K562 (cell line): ENCODE data around the gene RUVBL2. TPM values are rescaled to one million over a fixed set of nuclear protein-coding genes. Genes with fewer than 3 reads are reported as not detected.

Experiments
- HDAC8 ChIP-seq: fragments of 450-650 bp; IDR thresholded peaks from 2 replicates; pipeline ENCODE4 v1.6.1; 2016; ENCODE audit warnings: mild to moderate bottlenecking, missing genetic modification characterization, moderate library complexity, missing compliant biosample characterization
- HNRNPH1 ChIP-seq: fragments of 200-400 bp; formaldehyde crosslinking; optimal IDR thresholded peaks from 2 replicates; pipeline ENCODE3; 2017; ENCODE audit warnings: low read depth, mild to moderate bottlenecking, low read length, moderate library complexity
- ILK ChIP-seq: fragments of 450-650 bp; IDR thresholded peaks from 2 replicates; pipeline ENCODE4 v1.6.1; 2016; ENCODE audit warnings: missing genetic modification characterization, low read depth, mild to moderate bottlenecking, missing compliant biosample characterization, moderate library complexity, borderline replicate concordance
- REST ChIP-seq, 2 experiments: fragments of 450-650 bp; formaldehyde crosslinking in 1 of 2; IDR thresholded peaks; 2 replicates each; pipeline versions ENCODE4 v1.4.0 to v1.6.1; 2014 to 2020; ENCODE audit warnings: mild to moderate bottlenecking in 2 of 2, borderline replicate concordance in 1 of 2, low read depth in 1 of 2
- TCF7 ChIP-seq: sonication (generic); IDR thresholded peaks from 2 replicates; pipeline ENCODE4 v1.6.1; 2016; ENCODE audit warnings: antibody characterized with exemption, borderline replicate concordance
- THRA ChIP-seq: fragments of 450-650 bp; IDR thresholded peaks from 2 replicates; pipeline ENCODE4 v1.6.1; 2017; ENCODE audit warnings: mild to moderate bottlenecking, moderate library complexity
- ZBTB26 ChIP-seq: fragments of 450-650 bp; formaldehyde crosslinking; IDR thresholded peaks from 2 replicates; pipeline ENCODE4 v1.4.0; 2022; ENCODE audit warnings: missing genetic modification characterization
- ZBTB5 ChIP-seq: fragments of 450-650 bp; IDR thresholded peaks from 2 replicates; pipeline ENCODE4 v1.6.1; 2017; ENCODE audit warnings: antibody characterized with exemption
- polyA plus RNA-seq, 8 experiments: library from polyadenylated mRNA; depleted of rRNA in 4 of 8; stranded (reverse) in 5 of 8; unstranded in 3 of 8; fragments of >200 nt; fragmentation: Nextera tagmentation in 2 of 8; fragmentation: Illumina TruSeq in 1 of 8; extraction: Ambion mirVana in 2 of 8; extraction: Trizol in 1 of 8; gene quantifications; 2 replicates each; pipeline versions ENCODE4 v1.2.1 to v1.2.3, GENCODE V29; 2011 to 2014; ENCODE audit warnings: inconsistent platforms in 1 of 8, missing spikeins in 1 of 8
- total RNA-seq, 7 experiments: library from RNA; depleted of rRNA in 6 of 7; stranded (reverse); fragments of >200 nt in 6 of 7; fragmentation: Illumina TruSeq in 2 of 7; extraction: Trizol in 2 of 7; gene quantifications; 2 replicates each; pipeline versions ENCODE4 v1.2.1 to v1.2.3, GENCODE V29; 2011 to 2021; ENCODE audit warnings: low replicate concordance in 1 of 7

RUVBL2 gene
- total and polyA plus RNA-seq, 9 of the 15 experiments (the other 6 are each of a cell fraction or from before 2014, with no cell fraction given), result 71.4 to 453 (median 237) TPM

GRCh38 chr19:48962029-48962848, 31.4 kb upstream of the RUVBL2 start (continued):
- peak; percentile 8; the same call in 1 of the 2 replicates for TF ChIP-seq REST (IDR thresholded peaks at IDR 0.05; ENCODE audit: borderline replicate concordance)
- no peak; the same call in none of the 2 replicates for TF ChIP-seq REST (CRISPR knock-in tag; IDR thresholded peaks at IDR 0.05; ENCODE audit: low read depth)
- no peak for TF ChIP-seq TCF7
- TF ChIP-seq HDAC8, result no peak
- no peak for TF ChIP-seq HNRNPH1
- TF ChIP-seq ZBTB5, result peak; percentile 22; the same call in 1 of the 2 replicates
- TF ChIP-seq ILK (tag), result no peak
- TF ChIP-seq ZBTB26 (CRISPR knock-in tag), result peak; percentile 21; the same call in 1 of the 2 replicates
- no peak for TF ChIP-seq THRA
